Gastrocnemius medialis (tissue), 4 donors: ENCODE measurements around the gene TWIST2. TPM values are rescaled to one million over a fixed set of nuclear protein-coding genes. Genes with fewer than 3 reads are reported as not detected.
A peak's percentile ranks its signal among the peaks of the same experiment; 100 is the strongest.

Source experiments
- ATAC-seq, 2 donors: fragments of 150-250 bp; one replicate each; pipeline ENCODE4 v1.9.1; 2016
- DNase-seq, 2 donors: peaks; one replicate each; pipeline ENCODE4 v3.0.0-alpha.2; 2019
- H3K27ac ChIP-seq, 4 donors: fragments of 200-600 bp; sonication (generic); 1 replicate in 1 of 4; 2 replicates in 3 of 4; pipeline ENCODE4 v1.5.1; 2016 to 2018; ENCODE audit warnings: mild to moderate bottlenecking in 2 of 4, moderate library complexity in 1 of 4
- H3K27me3 ChIP-seq, 3 donors: fragments of 200-600 bp; sonication (generic) in 2 of 3; 1 replicate in 1 of 3; 2 replicates in 2 of 3; pipeline versions ENCODE4 v1.5.1 to v1.6.0; 2016 to 2019; ENCODE audit warnings: mild to moderate bottlenecking in 1 of 3, moderate library complexity in 1 of 3
- H3K36me3 ChIP-seq, 2 donors: fragments of 200-600 bp; sonication (generic) in 1 of 2; one replicate each; pipeline ENCODE4 v1.5.1; 2017 to 2018
- H3K4me1 ChIP-seq, 2 donors: fragments of 200-600 bp; sonication (generic) in 1 of 2; one replicate each; pipeline ENCODE4 v1.5.1; 2016 to 2017; ENCODE audit warnings: mild to moderate bottlenecking in 2 of 2
- H3K4me3 ChIP-seq, 4 donors: fragments of 200-600 bp; sonication (generic) in 3 of 4; 1 replicate in 1 of 4; 2 replicates in 3 of 4; pipeline ENCODE4 v1.5.1; 2016 to 2019; ENCODE audit warnings: mild to moderate bottlenecking in 2 of 4
- H3K9me3 ChIP-seq, 3 donors: fragments of 200-600 bp; sonication (generic) in 2 of 3; 1 replicate in 1 of 3; 2 replicates in 2 of 3; pipeline ENCODE4 v1.5.1; 2016 to 2019
- CTCF ChIP-seq, 5 experiments: fragments of 450-650 bp in 3 of 5; fragments of 200-600 bp in 2 of 5; sonication (generic) in 2 of 5; IDR thresholded peaks in 4 of 5; conservative IDR thresholded peaks in 1 of 5; 1 replicate in 4 of 5; 2 replicates in 1 of 5; pipeline ENCODE4 v1.5.1; 2016 to 2019; ENCODE audit warnings: antibody characterized with exemption in 5 of 5, mild to moderate bottlenecking in 3 of 5, moderate library complexity in 3 of 5
- POLR2A ChIP-seq, 2 donors: fragments of 450-650 bp; IDR thresholded peaks; one replicate each; pipeline ENCODE4 v1.6.1; 2017; ENCODE audit warnings: antibody characterized with exemption in 2 of 2, mild to moderate bottlenecking in 2 of 2, moderate library complexity in 2 of 2
- in situ Hi-C, 4 donors: fragments of 200-750 bp; cut with MboI; loops; one replicate each; pipeline versions ENCODE4 v1.15.0 to v1.8.0; 2017; ENCODE audit warnings: low sequenced_read_pairs in 4 of 4
- intact Hi-C: fragments of 100-400 bp; cut with DNase I; formaldehyde crosslinking; loops from one replicate; pipeline ENCODE4 v1.15.1; 2023; ENCODE audit warnings: low total_unique reads
- total RNA-seq, 4 donors: library from RNA; depleted of rRNA; stranded (reverse); fragments of >200 nt; gene quantifications; one replicate each; pipeline versions ENCODE4 v1.1.0 to v1.2.3, GENCODE V29; 2016

The TWIST2 gene
- total RNA-seq, 4 donors from 2014 or later, result 1.9 to 9.3 (median 2.2) TPM

DNA sequence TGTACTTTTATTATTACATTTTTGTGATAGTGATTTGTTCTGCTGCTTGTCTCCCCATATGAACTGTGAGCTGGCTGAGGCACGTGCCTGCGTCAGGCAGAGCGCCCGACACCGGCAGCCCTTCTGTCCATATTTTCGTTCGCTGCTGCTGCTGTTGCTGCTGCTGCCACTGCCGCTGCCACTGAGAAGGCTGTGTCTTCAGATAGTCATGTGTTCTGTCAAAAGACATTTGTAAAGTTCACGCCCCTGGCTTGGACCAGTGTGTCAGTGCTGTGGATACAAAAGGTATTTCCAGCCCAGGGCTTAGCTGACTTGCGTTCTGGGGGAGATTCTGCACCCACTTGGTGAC is 47.0 kb downstream of the TWIST2 start:
- in situ Hi-C loops (no loop called here), intact Hi-C loops (no loop called here)
- no peak for TF ChIP-seq POLR2A (IDR thresholded peaks at IDR 0.05)
- no peak for TF ChIP-seq CTCF (IDR thresholded peaks at IDR 0.05 in 4 of 5, conservative IDR thresholded peaks at IDR 0.05 in 1 of 5)
- DNase-seq (no peak), ATAC-seq (no peak)
- no peak overlapping the region for H3K4me3 ChIP-seq
- H3K9me3 ChIP-seq, result no peaks in the 10 kb centered on the region
- H3K27me3 ChIP-seq, result no peaks in the 10 kb centered on the region
- H3K36me3 ChIP-seq, result no peaks in the 10 kb centered on the region
- no peak overlapping the region for H3K27ac ChIP-seq
- no peaks in the 10 kb centered on the region for H3K4me1 ChIP-seq

DNA sequence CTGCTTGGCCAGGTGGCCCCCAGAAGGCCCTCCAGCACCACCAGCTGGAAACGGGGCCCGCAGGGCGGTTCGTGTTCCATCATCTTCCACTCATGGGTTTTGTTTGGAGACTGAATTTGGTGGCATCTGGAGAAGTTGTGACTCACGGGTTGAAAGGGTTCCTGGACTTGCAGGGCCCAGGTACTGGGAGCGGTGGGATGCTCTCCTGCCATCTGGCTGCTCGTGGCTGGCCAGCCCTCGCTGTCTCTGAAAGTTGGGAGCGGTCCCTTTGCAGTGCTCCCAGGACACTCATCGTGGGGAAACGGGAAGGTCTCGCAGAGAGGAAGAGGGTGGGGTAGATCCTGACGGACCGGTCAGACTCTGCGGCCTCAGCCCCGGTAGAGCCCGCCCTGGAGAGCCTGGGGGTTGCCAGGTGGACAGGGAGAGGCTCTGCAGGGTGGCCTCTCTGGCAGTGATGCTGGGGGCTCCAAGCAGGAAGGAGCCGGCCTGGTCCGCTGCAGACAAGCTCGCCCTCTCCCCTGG is 47.5 kb downstream of the TWIST2 start:
- in situ Hi-C loops (no loop called here), intact Hi-C loops (no loop called here)
- Histone ChIP-seq H3K9me3 (no peaks in the 10 kb centered on the region), H3K36me3 (no peaks in the 10 kb centered on the region), H3K4me3 (no peak overlapping the region), H3K27me3 (peaks cover 0 to 3% (median 0%) of the 10 kb centered on the region in 3 donors), H3K4me1 (no peaks in the 10 kb centered on the region), H3K27ac (no peak overlapping the region)
- DNase-seq, result no peak
- ATAC-seq, result no peak
- TF ChIP-seq CTCF (IDR thresholded peaks at IDR 0.05 in 4 of 5, conservative IDR thresholded peaks at IDR 0.05 in 1 of 5) (no peak), POLR2A (IDR thresholded peaks at IDR 0.05) (no peak)

DNA sequence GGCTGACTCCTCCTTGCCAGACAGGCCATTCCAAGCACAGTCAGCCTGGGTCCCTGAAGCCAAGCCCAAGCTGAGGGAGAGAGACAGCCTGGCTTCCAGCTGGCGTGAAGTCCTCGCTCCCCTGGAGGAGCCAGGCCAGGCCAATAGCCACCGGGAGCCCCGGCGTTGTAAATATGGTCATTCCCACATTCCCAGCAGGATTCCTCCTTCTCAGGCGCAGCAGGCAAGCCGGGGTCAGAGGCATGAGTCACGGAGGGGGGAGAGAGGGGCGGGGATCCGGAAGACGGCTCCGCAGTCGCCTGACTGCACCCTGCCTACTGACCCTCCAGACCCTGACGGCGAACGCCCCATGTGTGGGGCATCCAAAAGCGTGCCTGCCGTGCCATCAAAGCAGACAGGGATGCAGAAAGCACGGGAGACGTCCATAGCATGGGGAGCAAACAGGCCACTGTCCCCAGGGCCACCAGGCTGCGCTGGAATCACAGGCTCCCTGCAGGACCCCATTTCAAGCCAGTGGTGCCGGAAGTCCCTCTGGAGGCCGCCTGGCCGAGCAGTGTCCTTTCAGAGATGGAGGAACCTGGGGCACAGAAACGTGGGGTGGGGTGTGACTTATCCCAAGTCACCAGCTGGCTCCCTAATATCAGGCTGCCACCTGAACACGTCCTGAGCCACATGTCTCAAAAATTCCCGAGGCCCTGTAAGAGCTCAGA is 48.2 kb downstream of the TWIST2 start:
- TF ChIP-seq POLR2A (IDR thresholded peaks at IDR 0.05), result no peak
- TF ChIP-seq CTCF (IDR thresholded peaks at IDR 0.05 in 4 of 5, conservative IDR thresholded peaks at IDR 0.05 in 1 of 5), result no peak
- intact Hi-C loops (no loop called here), in situ Hi-C loops (no loop called here)
- Histone ChIP-seq H3K27me3 (peaks cover 0 to 4% (median 3%) of the 10 kb centered on the region in 3 donors), H3K27ac (no peak overlapping the region), H3K4me1 (no peaks in the 10 kb centered on the region), H3K4me3 (no peak overlapping the region), H3K9me3 (no peaks in the 10 kb centered on the region), H3K36me3 (no peaks in the 10 kb centered on the region)
- ATAC-seq (peak; percentile 55 to 57), DNase-seq (peak; percentile 39 to 59)

GRCh38 chr2:238896641-238897040 is 48.8 kb downstream of the TWIST2 start:
- TF ChIP-seq CTCF (IDR thresholded peaks at IDR 0.05 in 4 of 5, conservative IDR thresholded peaks at IDR 0.05 in 1 of 5), result no peak
- TF ChIP-seq POLR2A (IDR thresholded peaks at IDR 0.05), result no peak
- Histone ChIP-seq H3K4me1 (no peaks in the 10 kb centered on the region), H3K27ac (no peak overlapping the region), H3K27me3 (peaks cover 0 to 9% (median 4%) of the 10 kb centered on the region in 3 donors), H3K4me3 (no peak overlapping the region), H3K9me3 (no peaks in the 10 kb centered on the region), H3K36me3 (no peaks in the 10 kb centered on the region)
- in situ Hi-C loops (no loop called here), intact Hi-C loops (no loop called here)
- DNase-seq (no peak), ATAC-seq (no peak)
